Activated CD8-positive, alpha-beta memory T cell treated with anti-CD3 and anti-CD28 coated beads, Interleukin-2, amount 50 U/mL, for 24 hours (primary cell): Measurements from ENCODE around the gene ACAP2.
"Not testable (repeated sequence)": the region's sequence is repeated elsewhere in the genome, so short reads cannot be mapped to it uniquely, and the experiment has no call there.

Experiments
- DNase-seq: peaks from one replicate; pipeline ENCODE4 v3.0.0-alpha.2; 2020; ENCODE audit errors: extremely low read depth

Gene ACAP2

GRCh38 chr3:195394024-195394423, 48.8 kb downstream of the ACAP2 start:
- DNase-seq: no peak

GRCh38 chr3:195388380-195388779, 54.4 kb downstream of the ACAP2 start:
- no peak for DNase-seq

GRCh38 chr3:195386739-195387138, 56.1 kb downstream of the ACAP2 start:
- DNase-seq: no peak

GRCh38 chr3:195385526-195385925, 57.3 kb downstream of the ACAP2 start:
- DNase-seq: no peak

GRCh38 chr3:195384952-195385351, 57.9 kb downstream of the ACAP2 start:
- DNase-seq: no peak

- no peak for DNase-seq
Measured at GRCh38 chr3:195372220-195372619, 70.6 kb downstream of the ACAP2 start.

GRCh38 chr3:195366200-195366925, 76.5 kb downstream of the ACAP2 start:
- no peak for DNase-seq

- DNase-seq: no peak
Measured at GRCh38 chr3:195365371-195365770, 77.4 kb downstream of the ACAP2 start.

- not testable (repeated sequence) for DNase-seq
Measured at GRCh38 chr3:195357797-195358196, 85.0 kb downstream of the ACAP2 start.

- no peak for DNase-seq
Measured at GRCh38 chr3:195356151-195357086, 86.4 kb downstream of the ACAP2 start.

GRCh38 chr3:195354009-195354408, 88.8 kb downstream of the ACAP2 start:
- DNase-seq: not testable (repeated sequence)

- DNase-seq: no peak
Measured at GRCh38 chr3:195352895-195353488, 89.8 kb downstream of the ACAP2 start.

- DNase-seq: no peak
Measured at GRCh38 chr3:195348426-195349115, 94.2 kb downstream of the ACAP2 start.

GRCh38 chr3:195337747-195338146, 105.1 kb downstream of the ACAP2 start:
- DNase-seq: no peak

GRCh38 chr3:195334967-195335366, 107.9 kb downstream of the ACAP2 start:
- no peak for DNase-seq

GRCh38 chr3:195319060-195319459, 123.8 kb downstream of the ACAP2 start:
- no peak for DNase-seq

GRCh38 chr3:195312714-195313113, 130.1 kb downstream of the ACAP2 start:
- no peak for DNase-seq

GRCh38 chr3:195307711-195308110, 135.1 kb downstream of the ACAP2 start:
- DNase-seq: no peak

- DNase-seq: no peak
Measured at GRCh38 chr3:195306369-195306768, 136.5 kb downstream of the ACAP2 start.

- DNase-seq: no peak
Measured at GRCh38 chr3:195302431-195302830, 140.4 kb downstream of the ACAP2 start.

GRCh38 chr3:195297446-195297845, 145.4 kb downstream of the ACAP2 start:
- no peak for DNase-seq

GRCh38 chr3:195296662-195297061, 146.2 kb downstream of the ACAP2 start:
- no peak for DNase-seq
